WTC11 (cell line): Measurements from ENCODE around the gene GALNT18. TPM values are rescaled to one million over a fixed set of nuclear protein-coding genes. Genes with fewer than 3 reads are reported as not detected.

ENCODE experiments used
- ATAC-seq: fragments of 200-7000 bp; cut with Tn5 transposase; 2 replicates; pipeline ENCODE4 v1.10.0; 2021; ENCODE audit warnings: mild to moderate bottlenecking, moderate library complexity
- CTCF ChIA-PET: fragments of 300-600 bp; sonication (Branson Sonifier 250); formaldehyde crosslinking; loops from one replicate; lab custom pipeline; 2021; ENCODE audit warnings: antibody characterized with exemption; lab: Charles Lee
- POLR2A ChIA-PET: fragments of 350-600 bp; sonication (Branson Sonifier 250); formaldehyde crosslinking; loops from one replicate; lab custom pipeline; 2021; ENCODE audit warnings: antibody characterized with exemption; lab: Charles Lee
- DNase-seq: peaks from one replicate; pipeline ENCODE4 v3.0.0; 2021; ENCODE audit warnings: low spot score
- H3K27ac Mint-ChIP-seq: 2 replicates; pipeline ENCODE4 v1.8.0; 2021; ENCODE audit warnings: mixed read lengths
- H3K27me3 Mint-ChIP-seq: 2 replicates; pipeline ENCODE4 v1.8.0; 2021; ENCODE audit warnings: low read depth, mild to moderate bottlenecking, moderate library complexity, mixed read lengths
- H3K36me3 Mint-ChIP-seq: 2 replicates; pipeline ENCODE4 v1.8.0; 2021; ENCODE audit warnings: mixed read lengths
- H3K4me1 Mint-ChIP-seq: 2 replicates; pipeline ENCODE4 v1.8.0; 2022; ENCODE audit warnings: mixed read lengths
- H3K4me3 Mint-ChIP-seq: 2 replicates; pipeline ENCODE4 v1.8.0; 2021; ENCODE audit warnings: mild to moderate bottlenecking, moderate library complexity, mixed read lengths
- H3K9me3 Mint-ChIP-seq: 2 replicates; pipeline ENCODE4 v1.8.0; 2021; ENCODE audit warnings: mixed read lengths
- CTCF ChIP-seq: fragments of 200-600 bp; IDR thresholded peaks from 2 replicates; pipeline ENCODE4 v1.8.0; 2022; ENCODE audit warnings: antibody characterized with exemption
- EMX1 ChIP-seq: fragments of 250-450 bp; sonication (Bioruptor Pico); IDR thresholded peaks from 2 replicates; pipeline ENCODE4 v1.8.0; 2021; ENCODE audit warnings: mild to moderate bottlenecking
- FOXK1 ChIP-seq: sonication (generic); formaldehyde crosslinking; IDR thresholded peaks from 2 replicates; pipeline ENCODE4 v1.8.0; 2022; ENCODE audit warnings: mild to moderate bottlenecking, moderate library complexity, missing genetic modification reagents
- MYBL2 ChIP-seq: sonication (generic); formaldehyde crosslinking; IDR thresholded peaks from 2 replicates; pipeline ENCODE4 v1.8.1; 2023; ENCODE audit warnings: mild to moderate bottlenecking, moderate library complexity, missing genetic modification reagents
- NFE2L1 ChIP-seq: sonication (generic); formaldehyde crosslinking; IDR thresholded peaks from 2 replicates; pipeline ENCODE4 v1.8.1; 2023; ENCODE audit warnings: missing genetic modification reagents
- NR3C1 ChIP-seq: sonication (generic); formaldehyde crosslinking; conservative IDR thresholded peaks from 2 replicates; pipeline ENCODE4 v1.8.1; 2023; ENCODE audit warnings: low read depth, mild to moderate bottlenecking, missing genetic modification reagents
- SMAD3 ChIP-seq: sonication (generic); formaldehyde crosslinking; IDR thresholded peaks from 2 replicates; pipeline ENCODE4 v1.8.0; 2022; ENCODE audit warnings: missing genetic modification reagents, mild to moderate bottlenecking, borderline replicate concordance
- ZMAT4 ChIP-seq: fragments of 250-450 bp; sonication (Bioruptor Pico); IDR thresholded peaks from 2 replicates; pipeline ENCODE4 v1.9.0; 2021; ENCODE audit warnings: mild to moderate bottlenecking
- ZNF232 ChIP-seq: sonication (generic); formaldehyde crosslinking; IDR thresholded peaks from 2 replicates; pipeline ENCODE4 v1.8.0; 2022; ENCODE audit warnings: mild to moderate bottlenecking, missing genetic modification reagents
- ZNF416 ChIP-seq: fragments of 250-450 bp; sonication (Bioruptor Pico); IDR thresholded peaks from 2 replicates; pipeline ENCODE4 v1.9.0; 2021; ENCODE audit warnings: mild to moderate bottlenecking, inconsistent platforms
- ZNF423 ChIP-seq: fragments of 250-450 bp; sonication (Bioruptor Pico); IDR thresholded peaks from 2 replicates; pipeline ENCODE4 v2.1.2; 2022; ENCODE audit warnings: mild to moderate bottlenecking, moderate library complexity
- ZNF425 ChIP-seq: fragments of 250-450 bp; sonication (Bioruptor Pico); conservative IDR thresholded peaks from 2 replicates; pipeline ENCODE4 v1.9.0; 2021; ENCODE audit warnings: mild to moderate bottlenecking
- total RNA-seq: library from RNA; stranded (reverse); gene quantifications from 3 replicates; pipeline ENCODE4 v1.2.3, GENCODE V29; 2021
- TF ChIP-seq, protein P1 (sequence below): sonication (generic); formaldehyde crosslinking; IDR thresholded peaks from 2 replicates; pipeline ENCODE4 v1.8.1; 2022; ENCODE audit warnings: missing genetic modification reagents, borderline replicate concordance
- TF ChIP-seq, protein P2 (sequence below): sonication (generic); formaldehyde crosslinking; conservative IDR thresholded peaks from 2 replicates; pipeline ENCODE4 v1.8.1; 2023; ENCODE audit warnings: mild to moderate bottlenecking, low read depth, missing genetic modification reagents, moderate library complexity
- TF ChIP-seq, protein P3 (sequence below): sonication (generic); formaldehyde crosslinking; IDR thresholded peaks from 2 replicates; pipeline ENCODE4 v1.8.1; 2023; ENCODE audit warnings: mild to moderate bottlenecking, missing genetic modification reagents

Gene GALNT18
- total RNA-seq, 1 experiment from 2014 or later, result 5.0 TPM

GRCh38 chr11:11493698-11494097 is 128.1 kb downstream of the GALNT18 start:
- DNase-seq (no peak), ATAC-seq (no peak)
- ChIA-PET CTCF (interaction anchor here (1.0 to 1.7 kb wide), 3 partner anchors 112 to 465 kb away, joined by 4 read pairs; no protein-coding TSS in a partner anchor), POLR2A (no interaction called here)
- H3K36me3 Mint-ChIP-seq, result no peaks in the 10 kb centered on the region
- H3K27me3 Mint-ChIP-seq, result no peaks in the 10 kb centered on the region
- H3K9me3 Mint-ChIP-seq, result no peaks in the 10 kb centered on the region
- no peak overlapping the region for H3K27ac Mint-ChIP-seq
- TF ChIP-seq, protein P1, sequence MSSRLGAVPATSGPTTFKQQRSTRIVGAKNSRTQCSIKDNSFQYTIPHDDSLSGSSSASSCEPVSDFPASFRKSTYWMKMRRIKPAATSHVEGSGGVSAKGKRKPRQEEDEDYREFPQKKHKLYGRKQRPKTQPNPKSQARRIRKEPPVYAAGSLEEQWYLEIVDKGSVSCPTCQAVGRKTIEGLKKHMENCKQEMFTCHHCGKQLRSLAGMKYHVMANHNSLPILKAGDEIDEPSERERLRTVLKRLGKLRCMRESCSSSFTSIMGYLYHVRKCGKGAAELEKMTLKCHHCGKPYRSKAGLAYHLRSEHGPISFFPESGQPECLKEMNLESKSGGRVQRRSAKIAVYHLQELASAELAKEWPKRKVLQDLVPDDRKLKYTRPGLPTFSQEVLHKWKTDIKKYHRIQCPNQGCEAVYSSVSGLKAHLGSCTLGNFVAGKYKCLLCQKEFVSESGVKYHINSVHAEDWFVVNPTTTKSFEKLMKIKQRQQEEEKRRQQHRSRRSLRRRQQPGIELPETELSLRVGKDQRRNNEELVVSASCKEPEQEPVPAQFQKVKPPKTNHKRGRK (CRISPR knock-in tag), result no peak
- TF ChIP-seq, protein P2, sequence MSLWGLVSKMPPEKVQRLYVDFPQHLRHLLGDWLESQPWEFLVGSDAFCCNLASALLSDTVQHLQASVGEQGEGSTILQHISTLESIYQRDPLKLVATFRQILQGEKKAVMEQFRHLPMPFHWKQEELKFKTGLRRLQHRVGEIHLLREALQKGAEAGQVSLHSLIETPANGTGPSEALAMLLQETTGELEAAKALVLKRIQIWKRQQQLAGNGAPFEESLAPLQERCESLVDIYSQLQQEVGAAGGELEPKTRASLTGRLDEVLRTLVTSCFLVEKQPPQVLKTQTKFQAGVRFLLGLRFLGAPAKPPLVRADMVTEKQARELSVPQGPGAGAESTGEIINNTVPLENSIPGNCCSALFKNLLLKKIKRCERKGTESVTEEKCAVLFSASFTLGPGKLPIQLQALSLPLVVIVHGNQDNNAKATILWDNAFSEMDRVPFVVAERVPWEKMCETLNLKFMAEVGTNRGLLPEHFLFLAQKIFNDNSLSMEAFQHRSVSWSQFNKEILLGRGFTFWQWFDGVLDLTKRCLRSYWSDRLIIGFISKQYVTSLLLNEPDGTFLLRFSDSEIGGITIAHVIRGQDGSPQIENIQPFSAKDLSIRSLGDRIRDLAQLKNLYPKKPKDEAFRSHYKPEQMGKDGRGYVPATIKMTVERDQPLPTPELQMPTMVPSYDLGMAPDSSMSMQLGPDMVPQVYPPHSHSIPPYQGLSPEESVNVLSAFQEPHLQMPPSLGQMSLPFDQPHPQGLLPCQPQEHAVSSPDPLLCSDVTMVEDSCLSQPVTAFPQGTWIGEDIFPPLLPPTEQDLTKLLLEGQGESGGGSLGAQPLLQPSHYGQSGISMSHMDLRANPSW (CRISPR knock-in tag), result no peak
- no peak for TF ChIP-seq EMX1
- TF ChIP-seq MYBL2, result no peak
- TF ChIP-seq FOXK1 (CRISPR knock-in tag), result no peak
- no peak for TF ChIP-seq ZNF423 (CRISPR knock-in tag)
- no peak overlapping the region for H3K4me3 Mint-ChIP-seq
- H3K4me1 Mint-ChIP-seq, result no peaks in the 10 kb centered on the region

DNA sequence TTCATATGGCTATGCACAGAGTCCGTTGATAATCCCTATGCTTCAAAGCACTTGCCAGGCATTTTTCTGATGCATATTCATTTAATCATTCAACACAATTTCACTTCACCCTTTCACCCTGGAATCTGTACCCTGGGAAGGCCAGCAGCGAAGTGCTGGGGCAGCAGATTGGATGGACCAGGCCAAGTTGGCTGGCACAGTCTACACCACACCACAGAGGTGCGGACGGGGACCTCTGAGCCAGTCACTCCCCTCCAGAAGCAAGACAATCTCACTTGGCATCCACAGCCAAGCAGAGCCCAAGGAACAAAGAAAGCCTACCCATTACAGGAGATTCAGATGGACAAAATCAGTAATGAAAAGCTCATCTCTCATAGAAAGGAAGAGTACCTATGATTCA is 130.2 kb downstream of the GALNT18 start:
- no peaks in the 10 kb centered on the region for H3K9me3 Mint-ChIP-seq
- no peaks in the 10 kb centered on the region for H3K27me3 Mint-ChIP-seq
- DNase-seq (no peak), ATAC-seq (no peak)
- CTCF ChIA-PET, result no interaction called here
- no peak overlapping the region for H3K4me3 Mint-ChIP-seq
- POLR2A ChIA-PET, result no interaction called here
- TF ChIP-seq SMAD3 (no peak), CTCF (no peak), ZMAT4 (CRISPR knock-in tag) (no peak), ZNF416 (CRISPR knock-in tag) (no peak), NR3C1 (CRISPR knock-in tag) (no peak), ZNF232 (CRISPR knock-in tag) (no peak), ZNF425 (no peak), NFE2L1 (CRISPR knock-in tag) (no peak)
- TF ChIP-seq, protein P3, sequence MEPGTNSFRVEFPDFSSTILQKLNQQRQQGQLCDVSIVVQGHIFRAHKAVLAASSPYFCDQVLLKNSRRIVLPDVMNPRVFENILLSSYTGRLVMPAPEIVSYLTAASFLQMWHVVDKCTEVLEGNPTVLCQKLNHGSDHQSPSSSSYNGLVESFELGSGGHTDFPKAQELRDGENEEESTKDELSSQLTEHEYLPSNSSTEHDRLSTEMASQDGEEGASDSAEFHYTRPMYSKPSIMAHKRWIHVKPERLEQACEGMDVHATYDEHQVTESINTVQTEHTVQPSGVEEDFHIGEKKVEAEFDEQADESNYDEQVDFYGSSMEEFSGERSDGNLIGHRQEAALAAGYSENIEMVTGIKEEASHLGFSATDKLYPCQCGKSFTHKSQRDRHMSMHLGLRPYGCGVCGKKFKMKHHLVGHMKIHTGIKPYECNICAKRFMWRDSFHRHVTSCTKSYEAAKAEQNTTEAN (CRISPR knock-in tag), result no peak
- peaks cover 6% of the 10 kb centered on the region for H3K4me1 Mint-ChIP-seq
- no peak overlapping the region for H3K27ac Mint-ChIP-seq
- no peaks in the 10 kb centered on the region for H3K36me3 Mint-ChIP-seq
